ENCODE results near the gene ZNF70. TPM values are rescaled to one million over a fixed set of nuclear protein-coding genes. Genes with fewer than 3 reads are reported as not detected.

Gene ZNF70
- total RNA-seq, 1 donor from 2014 or later, result 12.1 TPM

- peak overlapping the region; percentile 17 for H3K27ac Mint-ChIP-seq (ENCODE audit: unreplicated experiment)
- no peak for DNase-seq (ENCODE audit: low spot score)
- H3K4me1 Mint-ChIP-seq (ENCODE audit: low read depth), result peaks cover 51% of the 10 kb centered on the region
- TF ChIP-seq CTCF (IDR thresholded peaks at IDR 0.05), result no peak
- H3K36me3 Mint-ChIP-seq (ENCODE audit: low read depth), result peaks cover 3% of the 10 kb centered on the region
- H3K4me3 Mint-ChIP-seq (ENCODE audit: unreplicated experiment), result no peak overlapping the region
- H3K27me3 Mint-ChIP-seq (ENCODE audit: low read depth), result no peaks in the 10 kb centered on the region
- no peaks in the 10 kb centered on the region for H3K9me3 Mint-ChIP-seq (ENCODE audit: low read depth)
Observed at GRCh38 chr22:23782252-23782651, 31.3 kb upstream of the ZNF70 start.

GRCh38 chr22:23781511-23782183, 30.7 kb upstream of the ZNF70 start:
- DNase-seq (ENCODE audit: low spot score), result no peak
- no peaks in the 10 kb centered on the region for H3K27me3 Mint-ChIP-seq (ENCODE audit: low read depth)
- H3K4me1 Mint-ChIP-seq (ENCODE audit: low read depth), result peaks cover 50% of the 10 kb centered on the region
- no peaks in the 10 kb centered on the region for H3K9me3 Mint-ChIP-seq (ENCODE audit: low read depth)
- peak overlapping the region; percentile 79 for H3K27ac Mint-ChIP-seq (ENCODE audit: unreplicated experiment)
- peaks cover 3% of the 10 kb centered on the region for H3K36me3 Mint-ChIP-seq (ENCODE audit: low read depth)
- H3K4me3 Mint-ChIP-seq (ENCODE audit: unreplicated experiment), result peak overlapping the region; percentile 8
- no peak for TF ChIP-seq CTCF (IDR thresholded peaks at IDR 0.05)

- TF ChIP-seq CTCF (IDR thresholded peaks at IDR 0.05), result no peak
- peak overlapping the region; percentile 79 for H3K27ac Mint-ChIP-seq (ENCODE audit: unreplicated experiment)
- H3K36me3 Mint-ChIP-seq (ENCODE audit: low read depth), result peaks cover 3% of the 10 kb centered on the region
Observed at GRCh38 chr22:23781065-23781464, 30.2 kb upstream of the ZNF70 start.

GRCh38 chr22:23780146-23780748, 29.3 kb upstream of the ZNF70 start:
- Mint-ChIP-seq H3K9me3 (ENCODE audit: low read depth) (no peaks in the 10 kb centered on the region), H3K36me3 (ENCODE audit: low read depth) (peaks cover 3% of the 10 kb centered on the region), H3K27me3 (ENCODE audit: low read depth) (no peaks in the 10 kb centered on the region), H3K4me1 (ENCODE audit: low read depth) (peaks cover 57% of the 10 kb centered on the region), H3K4me3 (ENCODE audit: unreplicated experiment) (no peak overlapping the region), H3K27ac (ENCODE audit: unreplicated experiment) (no peak overlapping the region)
- no peak for TF ChIP-seq CTCF (IDR thresholded peaks at IDR 0.05)
- DNase-seq (ENCODE audit: low spot score), result no peak

More at GRCh38 chr22:23781065-23781464, 30.2 kb upstream of the ZNF70 start:
- Mint-ChIP-seq H3K4me1 (ENCODE audit: low read depth) (peaks cover 50% of the 10 kb centered on the region), H3K9me3 (ENCODE audit: low read depth) (no peaks in the 10 kb centered on the region), H3K4me3 (ENCODE audit: unreplicated experiment) (peak overlapping the region; percentile 8), H3K27me3 (ENCODE audit: low read depth) (no peaks in the 10 kb centered on the region)
- DNase-seq (ENCODE audit: low spot score), result no peak

GRCh38 chr22:23779731-23780130, 28.8 kb upstream of the ZNF70 start:
- H3K4me3 Mint-ChIP-seq (ENCODE audit: unreplicated experiment), result no peak overlapping the region

More at GRCh38 chr22:23779731-23780130, 28.8 kb upstream of the ZNF70 start:
- no peak for DNase-seq (ENCODE audit: low spot score)
- Mint-ChIP-seq H3K27me3 (ENCODE audit: low read depth) (no peaks in the 10 kb centered on the region), H3K36me3 (ENCODE audit: low read depth) (peaks cover 3% of the 10 kb centered on the region), H3K27ac (ENCODE audit: unreplicated experiment) (peak overlapping the region; percentile 5), H3K9me3 (ENCODE audit: low read depth) (no peaks in the 10 kb centered on the region), H3K4me1 (ENCODE audit: low read depth) (peaks cover 62% of the 10 kb centered on the region)
- TF ChIP-seq CTCF (IDR thresholded peaks at IDR 0.05), result no peak
